COR-L47 (cell line): Measurements from ENCODE around the gene SLC12A8.
A peak's percentile ranks its signal among the peaks of the same experiment; 100 is the strongest.

Experiments
- DNase-seq: peaks from one replicate; lab custom pipeline; 2025; lab: John Stamatoyannopoulos, UW

SLC12A8 gene

DNA sequence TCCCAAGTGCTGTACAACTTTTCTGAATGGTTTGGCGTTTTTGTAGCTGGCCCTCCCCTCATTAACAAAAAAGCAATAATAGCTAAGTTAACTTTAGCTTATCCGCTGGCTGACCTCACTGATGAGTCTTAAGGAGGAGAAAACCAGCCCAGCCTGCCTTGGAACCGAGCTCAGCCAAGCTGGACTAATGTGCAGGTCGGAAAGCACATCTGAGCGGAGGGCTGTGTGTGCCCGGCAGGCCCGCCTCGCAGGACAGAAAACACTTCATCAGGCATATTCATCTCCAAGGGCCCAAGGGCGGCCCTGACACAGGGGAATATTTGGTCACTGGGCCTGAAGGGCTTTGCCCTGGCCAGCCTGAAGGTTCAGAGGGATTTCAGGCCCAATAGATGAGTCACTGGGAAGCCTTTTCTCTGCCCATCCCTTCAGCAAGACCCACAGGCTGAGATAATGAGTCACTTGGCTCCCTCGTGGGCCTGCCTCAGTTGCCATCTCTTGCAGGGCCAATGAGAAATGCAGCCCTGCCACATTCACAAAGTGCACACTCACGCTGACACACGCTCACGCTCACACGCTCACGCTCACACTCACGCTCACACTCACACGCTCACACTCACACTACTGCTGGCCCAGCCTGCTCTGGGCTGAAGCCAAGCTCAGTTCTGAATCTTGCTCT is 75.1 kb downstream of the SLC12A8 start:
- no peak for DNase-seq

DNA sequence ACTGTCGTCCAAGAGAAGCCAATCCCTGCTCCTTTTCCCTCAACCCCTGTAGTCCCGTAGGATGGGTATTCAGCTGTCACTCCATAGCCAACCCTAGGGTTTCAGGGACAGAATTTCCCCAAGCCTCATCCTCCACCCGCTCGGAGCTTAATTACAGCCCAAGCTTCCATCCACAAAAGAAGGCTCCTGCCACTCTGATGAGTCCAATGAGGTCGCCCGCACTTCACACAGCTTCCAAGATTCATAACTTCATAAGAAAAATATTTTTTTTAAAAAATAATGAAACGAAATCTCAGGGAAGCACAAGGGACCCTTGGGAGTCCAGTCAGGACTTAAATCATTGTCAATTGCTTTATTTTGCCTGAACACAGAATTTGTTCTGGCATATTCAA is 75.6 kb downstream of the SLC12A8 start:
- no peak for DNase-seq

DNA sequence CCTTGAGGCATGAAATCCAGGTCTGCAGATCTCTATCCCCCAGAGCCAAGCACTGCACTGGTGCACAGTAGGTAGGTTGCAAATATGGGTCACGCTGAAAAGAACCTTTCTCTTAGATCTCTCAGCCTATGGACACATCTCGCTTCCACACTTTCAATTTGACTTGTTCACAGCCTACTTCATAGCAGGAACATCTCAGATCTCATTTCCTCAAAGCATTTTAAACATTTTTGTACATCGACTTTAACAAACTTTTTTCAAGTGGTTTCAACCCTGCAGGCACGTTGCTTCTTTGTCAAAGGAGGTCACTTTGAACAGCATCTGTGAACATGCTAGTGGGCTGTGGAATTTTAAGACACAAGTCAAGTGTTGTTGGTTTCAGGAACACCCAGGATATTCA is 76.0 kb downstream of the SLC12A8 start:
- no peak for DNase-seq

DNA sequence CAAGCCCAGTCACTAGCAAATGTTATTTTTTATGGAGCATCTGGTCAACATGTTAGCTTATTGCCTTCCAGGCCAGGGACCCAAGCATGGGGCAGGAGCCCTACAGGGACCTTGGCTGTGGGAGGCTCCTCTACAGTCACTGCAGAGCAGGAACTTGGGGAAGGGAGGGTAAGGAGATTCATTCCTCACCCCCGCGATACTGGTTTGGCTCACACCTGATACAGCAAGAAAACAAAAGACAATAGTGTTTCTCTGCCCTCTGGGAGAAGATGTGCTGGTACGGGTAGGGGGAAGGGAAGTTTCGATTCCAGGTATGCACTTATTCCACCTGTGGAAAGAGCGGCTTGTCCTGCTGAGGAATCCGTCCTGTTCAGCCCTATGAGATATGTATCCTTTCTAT is 77.6 kb downstream of the SLC12A8 start:
- DNase-seq: no peak

DNA sequence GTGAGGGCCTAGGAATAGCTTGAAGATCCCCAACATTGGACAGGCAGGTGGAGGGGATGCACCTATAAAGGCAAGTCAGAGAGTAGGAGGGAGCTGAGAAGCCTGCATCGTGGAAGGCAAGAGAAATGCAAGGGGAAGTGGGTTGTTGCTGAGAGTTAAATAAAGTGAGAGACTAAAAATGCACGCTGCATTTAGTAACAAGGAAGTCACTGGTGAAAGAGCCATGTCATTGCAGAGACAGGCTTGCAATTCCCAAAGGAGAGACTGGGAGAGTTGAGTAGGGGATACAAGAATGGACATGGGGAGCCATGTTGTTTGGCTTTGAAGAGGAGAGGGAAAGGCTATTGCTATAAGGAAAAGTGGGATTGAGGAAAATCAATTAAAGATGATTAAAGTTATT is 79.7 kb downstream of the SLC12A8 start:
- no peak for DNase-seq

DNA sequence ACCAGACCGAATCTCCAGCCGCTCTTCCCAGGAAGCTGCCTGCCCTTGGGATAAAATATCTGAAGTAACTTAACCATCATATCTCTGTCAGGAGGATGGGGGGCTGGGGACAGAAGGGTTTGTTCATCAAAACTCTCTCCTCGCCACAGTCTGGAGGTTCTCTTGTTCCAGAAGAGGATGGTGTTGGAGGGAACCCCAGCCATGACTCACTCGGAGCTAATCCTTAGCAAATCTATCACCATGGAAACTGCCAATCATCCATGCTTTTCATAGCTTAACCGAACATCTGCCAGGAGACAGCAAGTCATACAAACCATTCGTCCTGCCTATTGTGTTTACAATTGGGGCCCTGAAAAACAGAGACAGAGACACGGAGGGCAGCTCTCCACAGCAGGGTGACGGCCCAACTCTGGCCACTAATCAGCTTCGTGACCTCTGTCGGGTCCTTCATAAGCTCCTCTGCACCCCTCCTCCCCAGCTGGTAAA is 83.0 kb downstream of the SLC12A8 start:
- peak; percentile 46 for DNase-seq

DNA sequence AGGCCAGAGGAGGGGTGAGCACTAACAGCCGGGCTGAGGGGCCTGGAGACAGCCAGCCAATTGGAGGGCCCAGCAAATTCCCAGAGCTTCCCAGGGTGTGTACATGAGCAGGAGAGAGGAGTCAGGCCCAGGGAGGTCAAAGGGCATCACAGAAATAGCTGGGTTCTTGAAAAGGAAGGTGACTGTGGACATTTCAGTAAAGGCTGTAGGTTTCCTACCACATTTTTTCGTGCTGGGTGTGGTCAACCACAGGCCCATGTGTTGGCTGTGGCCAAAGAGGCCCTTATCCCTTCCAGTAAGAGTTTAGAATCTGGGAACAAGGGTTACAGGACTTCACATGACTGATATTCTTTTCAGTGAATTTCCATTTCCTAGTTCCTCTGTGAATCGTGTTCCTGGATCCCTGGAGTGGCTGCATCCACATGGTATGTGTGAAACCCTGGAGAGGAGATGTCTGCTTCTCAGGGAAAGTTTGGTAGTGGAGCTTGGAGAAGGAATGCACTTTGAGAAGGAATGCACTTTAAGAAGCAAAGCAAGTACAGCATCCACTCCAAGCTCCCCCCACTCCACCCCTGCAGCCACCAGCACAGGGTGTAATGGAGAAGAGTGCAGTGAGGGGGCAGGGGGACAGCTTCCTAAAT is 83.6 kb downstream of the SLC12A8 start:
- no peak for DNase-seq

DNA sequence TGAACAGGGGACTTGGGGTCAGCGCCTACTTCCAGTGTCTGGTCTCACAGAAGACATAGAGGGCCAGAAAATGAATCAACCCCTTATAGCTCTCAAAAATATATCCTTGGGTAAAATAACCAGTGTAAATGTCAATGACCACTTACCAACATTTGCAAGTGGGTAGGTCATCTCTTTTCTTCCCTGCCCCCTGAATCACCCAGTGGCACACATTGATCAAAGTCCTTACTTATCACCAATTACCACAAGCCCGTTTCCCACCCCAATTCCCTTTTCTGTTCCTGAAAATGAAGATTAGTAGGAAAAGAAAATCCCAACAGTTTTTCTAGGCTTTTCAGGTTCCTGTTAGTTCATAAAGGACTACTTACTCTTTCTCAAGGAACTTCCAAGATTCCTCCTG is 86.2 kb downstream of the SLC12A8 start:
- DNase-seq: no peak

DNA sequence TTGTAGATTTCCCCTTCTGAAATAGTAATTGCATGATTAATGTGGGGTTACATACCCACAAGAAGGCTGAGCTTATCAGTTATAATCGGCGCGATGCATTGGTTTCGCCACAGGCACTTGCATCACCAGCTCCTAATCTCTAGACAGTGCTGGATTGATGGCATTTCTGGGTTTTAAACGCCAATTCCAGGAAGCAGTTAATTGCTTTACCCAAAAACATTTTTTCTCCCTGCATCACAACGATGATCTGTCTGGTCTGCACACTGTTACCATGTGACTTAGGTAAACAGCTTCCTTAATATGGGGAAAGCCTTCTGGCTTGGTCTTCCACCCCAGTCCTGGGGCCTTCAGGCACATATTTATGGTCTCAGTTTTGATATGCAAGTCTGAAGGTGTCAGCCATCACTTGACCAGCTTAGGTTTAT is 86.7 kb downstream of the SLC12A8 start:
- no peak for DNase-seq

DNA sequence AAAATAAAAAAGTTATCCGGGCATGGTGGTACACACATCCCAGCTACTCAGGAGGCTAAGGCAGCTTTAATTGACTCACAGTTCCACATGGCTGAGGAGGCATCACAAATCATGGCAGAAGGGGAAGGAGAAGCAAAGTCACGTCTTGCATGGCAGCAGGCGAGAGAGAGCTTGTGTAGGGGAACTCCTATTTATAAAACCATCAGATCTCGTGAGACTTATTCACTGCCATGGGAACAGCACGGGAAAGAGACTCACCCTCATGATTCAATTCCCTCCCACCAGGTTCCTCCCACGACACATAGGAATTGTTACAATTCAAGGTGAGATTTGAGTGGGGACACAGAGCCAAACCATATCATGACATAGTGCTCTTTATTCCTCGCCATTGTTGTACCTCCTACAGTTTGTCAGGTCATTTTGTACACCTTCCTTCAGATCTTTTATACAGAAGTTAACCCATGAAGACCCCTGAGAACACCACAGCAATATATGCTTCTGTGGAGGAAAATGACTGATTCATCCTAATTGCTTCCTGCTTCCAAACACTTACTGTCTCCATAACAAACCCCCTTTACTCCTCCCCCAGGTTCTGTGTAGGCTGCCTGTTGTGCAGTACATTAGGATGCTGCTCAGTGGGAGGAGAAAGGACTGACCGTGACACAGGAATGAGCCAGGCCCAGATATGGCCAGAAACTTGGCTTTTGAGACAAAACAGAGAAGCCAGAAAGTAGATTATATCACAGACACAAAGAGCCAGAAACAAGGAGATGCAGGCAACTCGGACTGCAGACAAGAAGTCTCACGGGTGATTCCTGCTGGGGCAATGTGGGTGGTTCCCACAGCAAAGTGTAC is 88.9 kb downstream of the SLC12A8 start:
- no peak for DNase-seq

DNA sequence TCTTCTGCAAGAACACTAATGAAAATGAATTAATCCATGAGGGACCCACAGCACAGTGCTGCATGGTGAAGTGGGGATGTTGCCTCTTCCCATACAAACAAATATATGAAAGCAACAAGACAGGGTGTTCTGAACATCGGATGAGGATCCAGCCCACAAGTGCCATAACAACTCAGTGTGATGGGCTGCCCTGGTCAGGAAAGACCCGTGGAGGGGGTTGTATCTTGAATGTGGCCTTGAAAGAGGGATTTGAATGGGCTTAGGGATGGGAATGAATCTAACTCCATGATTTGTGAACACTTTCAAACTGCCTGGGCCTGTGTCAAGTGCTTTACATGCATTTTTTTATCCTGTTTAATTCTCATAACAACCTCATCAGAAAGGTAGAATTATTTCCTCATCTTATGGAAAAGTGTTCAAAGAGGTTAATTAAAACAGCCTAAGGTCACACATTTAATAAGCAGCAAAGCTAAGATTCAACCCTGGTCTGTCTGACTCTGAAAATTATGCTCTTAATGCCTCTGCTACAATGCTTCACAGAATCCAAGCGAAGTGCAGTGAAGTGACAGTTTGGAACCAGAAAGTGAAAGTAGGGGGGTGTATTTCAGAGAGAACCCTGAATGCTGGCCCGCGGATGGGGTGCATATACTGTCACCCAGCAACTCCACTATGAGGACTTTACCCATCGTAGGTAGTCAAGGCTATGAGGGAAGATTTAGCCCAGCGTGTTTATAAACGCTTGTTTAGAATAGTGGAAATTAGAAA is 91.1 kb downstream of the SLC12A8 start:
- no peak for DNase-seq

DNA sequence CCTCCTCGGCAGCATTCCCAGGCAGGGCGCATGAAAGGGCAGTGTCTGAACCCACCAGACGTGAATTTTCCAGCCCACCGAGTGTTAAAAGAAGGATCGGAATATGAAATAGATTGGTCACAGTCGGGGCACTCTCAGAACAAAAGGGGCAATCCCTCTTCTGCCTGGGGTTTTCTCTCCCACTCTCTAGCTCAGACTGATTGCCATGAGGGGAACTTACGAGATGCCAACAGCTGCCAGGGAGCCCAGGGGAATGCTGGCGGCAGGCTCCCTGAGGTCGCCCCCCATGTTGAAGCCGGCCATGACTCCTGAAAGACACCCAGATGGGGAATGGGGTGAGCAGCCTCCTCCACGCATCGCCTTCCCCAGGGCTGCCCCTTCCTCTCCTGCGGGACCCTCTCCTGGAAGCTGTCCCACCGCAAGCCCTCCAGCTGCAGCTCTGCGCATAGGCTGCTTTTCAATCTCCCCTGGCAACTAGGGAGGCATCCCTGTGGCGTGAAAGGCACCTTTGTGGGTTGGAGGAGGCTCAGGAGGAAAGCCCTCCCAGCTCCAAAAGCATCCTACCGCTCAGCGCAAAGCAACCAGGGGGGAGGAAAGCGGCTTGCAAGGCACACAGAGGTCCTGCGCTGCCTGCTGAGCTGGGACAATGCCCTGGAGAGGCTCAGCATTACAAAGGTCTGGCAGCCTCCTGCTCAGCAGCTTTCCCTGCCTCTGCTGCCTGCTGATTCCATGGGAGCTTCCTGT is 92.0 kb downstream of the SLC12A8 start:
- DNase-seq: peak; percentile 51

DNA sequence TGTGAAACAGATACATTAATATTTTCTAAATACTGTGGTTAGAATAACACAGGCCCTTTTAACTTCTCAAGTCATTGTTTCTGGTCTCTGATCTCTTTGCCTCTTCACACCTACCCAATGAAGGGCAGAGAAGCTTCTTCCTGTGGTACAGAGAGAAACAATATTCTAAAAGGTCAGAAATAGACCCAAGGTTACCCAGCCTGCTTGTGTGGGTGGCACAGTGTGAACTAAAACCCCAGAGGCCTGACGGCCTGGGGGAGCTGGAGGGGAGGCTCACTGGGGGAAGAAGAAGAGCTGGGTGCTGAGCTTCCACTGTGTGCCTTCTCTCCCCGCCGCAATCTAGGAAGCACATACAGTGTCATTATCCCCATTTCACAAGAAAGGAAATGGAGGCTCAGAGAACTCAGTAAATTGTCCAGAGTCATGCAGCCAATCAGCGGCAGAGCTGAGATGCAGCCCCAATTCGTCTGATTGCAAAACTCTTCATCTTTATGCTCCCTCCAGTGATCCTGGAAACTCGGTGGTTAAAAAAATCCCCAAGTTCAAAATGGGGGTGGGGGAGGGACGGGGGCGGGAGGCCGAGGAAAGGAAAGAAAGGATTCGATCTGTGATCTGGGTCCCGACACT is 92.7 kb downstream of the SLC12A8 start:
- DNase-seq: no peak

DNA sequence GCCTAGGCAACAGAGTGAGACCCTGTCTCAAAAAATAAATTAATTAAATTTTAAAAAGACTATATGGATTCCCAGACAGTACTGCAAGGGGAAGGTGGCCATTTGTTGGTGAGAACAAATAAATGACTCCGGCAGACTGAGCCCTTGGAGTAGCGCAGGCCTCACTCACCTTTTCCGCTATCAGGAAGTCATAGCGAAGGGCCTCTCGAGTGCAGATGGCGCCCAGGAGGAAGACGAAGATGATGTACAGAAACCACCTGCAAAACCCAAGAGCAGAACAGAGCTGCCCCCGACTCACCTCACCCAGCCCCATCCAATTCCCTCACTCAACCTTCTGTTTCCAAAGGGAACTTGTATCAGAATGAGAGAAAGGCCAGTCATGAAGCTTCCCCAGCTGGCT is 93.9 kb downstream of the SLC12A8 start:
- no peak for DNase-seq

DNA sequence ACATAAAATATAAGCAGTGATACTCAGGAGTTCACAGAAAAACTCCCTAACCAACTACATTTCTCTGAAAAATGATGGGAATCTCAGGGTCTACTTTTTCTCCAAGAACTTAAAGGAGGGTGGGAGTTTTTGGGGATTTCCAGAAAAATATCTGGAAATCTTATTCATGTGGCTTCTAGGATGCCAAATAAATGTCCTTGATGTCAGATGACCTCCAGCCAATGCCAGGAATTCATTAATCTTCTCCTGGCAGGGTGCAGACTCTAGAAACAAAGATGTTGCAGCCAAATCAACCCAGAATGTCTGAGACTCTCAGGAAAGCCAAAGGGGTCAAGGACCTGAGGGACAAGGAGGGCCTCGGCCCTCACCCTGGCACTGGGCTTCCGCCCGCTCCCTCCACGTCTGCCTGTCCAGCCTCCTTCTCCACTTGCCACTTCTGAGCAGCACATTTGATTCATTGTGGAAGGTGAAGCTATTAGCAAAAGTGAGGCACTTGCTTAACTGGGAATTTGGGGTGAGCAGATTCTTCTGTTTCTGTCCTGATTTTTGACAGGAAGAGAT is 94.8 kb downstream of the SLC12A8 start:
- no peak for DNase-seq

DNA sequence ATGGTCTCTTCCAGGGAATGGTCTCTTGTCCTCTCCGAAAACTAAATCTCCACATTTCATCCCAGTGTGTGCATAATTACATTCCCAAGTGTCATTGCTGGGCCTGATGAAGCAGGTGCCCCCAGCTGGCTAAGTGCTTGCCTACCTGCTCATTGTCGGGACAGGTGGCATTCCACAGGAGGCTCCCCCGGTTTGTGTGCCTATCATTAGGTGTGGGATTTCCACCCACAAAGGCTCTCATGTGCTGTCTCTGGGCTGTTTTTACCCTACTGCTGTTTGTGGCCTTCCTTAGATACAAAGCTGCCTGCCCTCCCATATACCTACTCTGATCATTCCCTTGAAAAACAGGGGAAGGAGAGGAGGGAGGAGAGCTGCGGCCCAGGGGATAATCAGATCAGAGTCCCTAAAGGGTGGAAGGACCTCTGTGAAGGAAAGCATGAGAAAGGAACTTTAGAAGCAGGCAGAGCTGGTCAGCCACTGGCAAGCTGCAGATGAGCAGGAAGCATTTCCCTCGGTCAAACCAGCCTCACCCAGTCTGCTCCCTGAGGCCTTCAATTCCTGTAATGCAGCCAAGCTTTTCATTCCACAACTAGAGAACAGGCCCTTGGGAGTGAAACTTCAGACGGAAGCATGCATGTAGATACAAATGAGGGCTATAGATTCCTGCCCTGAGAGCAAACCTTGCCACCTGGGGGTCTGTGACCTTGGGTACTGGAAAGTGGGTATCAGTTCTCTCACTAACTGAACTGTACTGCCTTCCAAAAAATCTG is 96.1 kb downstream of the SLC12A8 start:
- DNase-seq: no peak

DNA sequence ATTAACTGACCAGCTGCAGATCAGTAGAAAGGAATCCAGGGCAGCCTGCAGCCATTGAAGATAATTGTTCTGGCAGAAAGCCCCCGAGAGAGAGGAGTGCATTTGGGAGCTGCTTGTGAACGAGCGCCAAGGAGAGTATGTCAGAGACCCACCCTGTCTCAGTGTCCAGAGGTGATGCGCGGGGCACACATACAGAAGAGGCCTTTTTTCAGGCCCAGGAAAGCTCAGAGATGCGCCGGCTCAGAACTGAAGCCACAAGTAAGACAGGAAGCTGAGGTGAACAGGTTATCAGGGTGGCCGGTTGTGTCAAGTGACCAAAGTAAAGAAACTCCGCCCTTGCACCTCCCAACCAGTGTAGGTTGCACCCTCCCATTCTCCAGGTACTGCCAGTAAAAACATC is 96.9 kb downstream of the SLC12A8 start:
- DNase-seq: no peak

DNA sequence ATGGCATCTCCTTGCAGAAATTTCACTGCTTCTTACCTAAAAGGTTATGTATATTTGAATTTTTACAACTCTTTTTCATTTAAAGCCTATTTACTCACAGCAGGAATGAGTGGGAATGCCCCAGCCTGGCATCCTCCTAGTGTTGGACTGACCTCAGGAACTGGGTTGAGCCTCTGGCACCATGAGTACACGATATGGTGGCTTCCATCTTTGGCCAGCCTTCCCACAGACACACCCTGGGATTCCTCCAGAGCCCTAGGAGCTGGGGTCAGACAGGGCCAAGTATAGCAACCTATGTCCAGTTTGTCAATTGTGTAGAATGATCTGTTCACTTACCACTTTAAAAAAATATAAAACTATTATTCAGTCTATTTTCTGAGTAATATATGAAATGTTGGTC is 99.6 kb downstream of the SLC12A8 start:
- DNase-seq: no peak

DNA sequence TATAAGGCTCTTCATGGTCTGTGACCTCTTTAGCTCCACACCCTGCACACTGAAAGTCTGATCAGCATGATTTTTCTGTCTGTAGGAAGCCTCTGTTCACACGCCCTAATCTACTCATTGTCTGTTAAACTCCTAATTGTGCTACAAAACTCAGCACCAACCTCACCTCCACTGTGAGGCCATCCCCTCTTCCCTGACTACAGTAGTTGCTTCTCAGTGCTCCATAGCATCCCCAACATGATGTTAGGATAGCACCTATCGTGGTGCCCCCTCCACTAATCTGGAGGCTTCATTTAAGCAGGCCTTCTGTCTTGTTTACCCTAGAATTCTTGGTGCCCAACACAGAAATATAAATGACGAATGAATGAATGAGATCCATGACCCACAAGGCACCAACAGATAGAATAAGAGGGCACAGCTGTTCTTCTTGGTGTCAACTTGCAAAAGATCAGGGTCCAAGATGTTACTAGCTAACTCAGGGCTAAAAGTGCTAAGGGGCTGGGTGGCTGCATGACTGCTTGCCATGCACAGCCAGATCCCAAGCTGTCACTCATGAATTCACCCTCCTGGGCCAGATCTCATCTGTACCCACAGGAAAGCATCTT is 101.6 kb downstream of the SLC12A8 start:
- no peak for DNase-seq
